ENCODE data around the gene GNAS-AS1.

GNAS-AS1 gene

GRCh38 chr20:58774667-58775263, 75.9 kb downstream of the GNAS-AS1 start:
- DNase-seq, result no peak

GRCh38 chr20:58774214-58774613, 76.5 kb downstream of the GNAS-AS1 start:
- DNase-seq, result no peak

- DNase-seq, result no peak
Observed at GRCh38 chr20:58772786-58773185, 77.9 kb downstream of the GNAS-AS1 start.

All from GDM1 (cell line).